NOMO-1 (cell line): ENCODE data around the gene CLSTN2.

ENCODE experiments used
- DNase-seq, 2 experiments: peaks; one replicate each; lab custom pipeline; 2025; ENCODE audit not compliant: unreplicated experiment in 2 of 2; lab: John Stamatoyannopoulos, UW

CLSTN2 gene

DNA sequence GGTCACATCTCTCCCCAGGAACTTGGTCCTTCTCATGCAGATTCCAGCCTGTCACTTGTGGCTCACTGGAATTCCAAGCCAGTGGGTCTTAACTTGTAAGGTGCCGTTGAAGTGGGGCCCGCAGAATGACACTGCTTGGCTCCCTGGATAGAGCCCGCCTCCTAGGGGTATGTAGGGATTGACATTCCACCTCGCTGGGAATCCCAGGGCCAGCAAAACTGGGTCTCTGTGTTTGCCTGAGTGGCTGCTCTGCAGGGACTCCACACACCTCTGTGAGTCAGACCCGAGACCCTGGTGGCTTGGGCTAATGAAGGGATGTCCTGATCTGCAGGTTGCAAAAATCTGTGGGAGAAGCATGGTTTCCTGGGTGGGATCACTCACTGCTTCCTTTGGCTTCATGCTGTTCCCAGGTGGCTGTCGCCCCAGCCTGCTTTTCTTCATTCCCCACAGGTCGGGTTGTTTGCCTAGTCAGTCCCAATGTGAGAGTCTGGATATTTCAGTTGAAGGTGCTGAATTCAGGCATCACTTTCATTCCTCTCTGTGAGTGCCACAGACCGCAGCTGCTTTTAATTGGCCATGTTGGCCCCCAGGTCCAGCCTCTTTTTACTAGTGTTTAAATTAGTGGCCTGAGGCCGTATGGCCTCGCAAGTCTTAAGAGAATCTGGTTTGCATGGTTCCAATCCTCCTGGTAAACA lies 586.9 kb downstream of the CLSTN2 start:
- no peak for DNase-seq

DNA sequence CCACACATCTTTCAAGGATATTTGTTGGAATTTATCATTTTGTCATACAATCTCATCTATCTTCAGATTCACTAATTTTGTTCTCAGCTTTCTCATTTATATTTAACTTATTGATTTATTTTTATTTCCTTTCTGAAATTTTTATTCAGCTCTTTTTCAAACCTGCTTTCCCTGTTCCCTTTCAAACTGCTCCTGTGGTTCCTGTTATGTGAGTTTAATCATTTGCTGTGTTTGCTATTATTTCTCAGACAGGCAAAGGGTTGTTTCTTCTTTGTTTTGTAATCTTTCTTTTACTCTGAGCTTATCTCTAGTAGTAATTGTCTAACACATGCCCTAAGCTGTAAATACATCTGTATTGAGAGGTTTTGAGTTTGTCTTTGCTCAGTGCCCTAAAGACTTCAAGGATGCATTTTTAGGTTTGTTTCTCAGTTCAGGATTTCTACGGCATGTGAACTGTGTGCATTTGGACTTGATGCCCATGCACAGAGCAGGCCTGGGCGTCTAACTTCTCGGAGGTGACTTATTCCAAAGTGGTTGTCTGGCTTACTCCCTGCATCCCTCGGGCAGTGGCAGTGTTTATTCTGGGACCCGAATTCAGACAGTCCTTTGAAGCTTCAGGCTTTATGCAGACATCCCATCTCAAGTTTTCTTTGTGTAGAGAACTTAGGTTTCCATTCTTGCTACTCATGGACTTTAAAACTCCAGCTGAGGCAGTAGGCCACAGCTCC lies 587.8 kb downstream of the CLSTN2 start:
- no peak for DNase-seq

DNA sequence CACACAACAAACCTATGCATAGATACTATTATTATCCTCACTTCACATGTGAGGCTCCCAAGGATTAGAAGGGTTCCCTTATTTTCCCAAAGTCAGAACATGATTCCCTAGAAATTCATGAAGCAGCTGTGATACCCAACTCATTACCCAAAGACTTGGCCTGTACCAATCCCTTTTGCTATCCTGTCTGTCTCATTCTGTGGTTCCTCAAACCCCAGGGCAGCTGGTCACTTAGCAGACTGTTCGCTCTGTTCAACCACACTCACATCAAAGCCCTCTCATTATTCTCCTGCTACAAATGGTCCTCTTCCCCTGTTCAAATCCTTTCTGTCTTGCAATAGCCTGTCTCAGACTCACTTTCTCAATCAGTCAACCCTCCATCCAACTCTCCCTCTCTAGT lies 588.6 kb downstream of the CLSTN2 start:
- no peak for DNase-seq

DNA sequence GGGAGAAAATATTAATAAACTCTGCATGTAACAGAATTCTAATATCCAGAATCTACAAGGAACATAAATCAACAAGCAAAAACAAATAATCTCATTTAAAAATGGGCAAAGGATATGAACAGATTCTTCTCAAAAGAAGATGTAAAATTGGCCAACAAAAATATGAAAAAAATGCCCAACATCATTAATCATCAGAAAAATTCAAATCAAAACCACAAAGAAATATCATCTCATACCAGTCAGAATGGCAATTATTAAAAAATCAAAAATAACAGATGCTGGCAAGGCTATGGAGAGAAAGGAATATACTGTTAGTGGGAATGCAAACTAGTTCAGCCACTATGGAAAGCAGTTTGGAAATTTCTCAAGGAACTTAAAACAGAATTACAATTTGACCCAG lies 592.2 kb downstream of the CLSTN2 start:
- no peak for DNase-seq

DNA sequence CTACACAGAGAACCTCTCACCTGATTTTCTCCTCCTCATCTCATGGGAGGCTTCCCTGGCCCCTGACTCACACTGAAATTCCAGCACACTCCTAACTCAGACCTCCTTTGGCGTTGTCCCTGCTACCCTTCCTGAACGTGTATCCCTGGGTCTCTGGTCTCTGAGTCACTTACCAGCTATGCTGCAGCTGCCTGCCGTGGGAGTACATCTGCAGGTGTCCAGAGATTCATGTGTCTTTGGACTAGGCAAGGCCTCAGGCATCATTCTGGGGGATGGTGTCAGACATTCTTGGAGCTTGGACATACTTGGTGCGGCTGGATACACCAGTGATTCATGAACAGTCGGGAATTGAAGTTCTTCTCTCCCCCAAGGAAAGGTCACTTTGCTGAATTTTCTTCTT lies 594.1 kb downstream of the CLSTN2 start:
- no peak for DNase-seq

DNA sequence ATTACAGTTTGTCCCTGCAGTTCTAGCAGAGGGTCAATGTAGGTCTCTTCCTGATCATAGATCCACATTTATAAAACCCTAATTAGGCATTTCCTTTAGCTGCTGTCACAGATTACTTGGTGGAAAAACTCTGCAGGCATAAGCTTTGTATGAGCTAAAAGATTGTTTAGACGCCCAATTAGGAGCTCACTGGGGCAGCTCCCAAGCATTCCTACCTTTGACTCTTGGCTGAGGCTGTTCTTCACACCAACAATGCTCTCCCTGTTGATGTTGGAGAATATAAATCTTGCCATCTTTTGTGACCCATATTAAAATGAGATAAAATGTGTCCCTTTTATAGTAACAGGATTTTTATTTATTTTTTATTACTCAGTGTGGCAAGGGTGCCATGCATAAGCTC lies 594.6 kb downstream of the CLSTN2 start:
- DNase-seq = no peak

DNA sequence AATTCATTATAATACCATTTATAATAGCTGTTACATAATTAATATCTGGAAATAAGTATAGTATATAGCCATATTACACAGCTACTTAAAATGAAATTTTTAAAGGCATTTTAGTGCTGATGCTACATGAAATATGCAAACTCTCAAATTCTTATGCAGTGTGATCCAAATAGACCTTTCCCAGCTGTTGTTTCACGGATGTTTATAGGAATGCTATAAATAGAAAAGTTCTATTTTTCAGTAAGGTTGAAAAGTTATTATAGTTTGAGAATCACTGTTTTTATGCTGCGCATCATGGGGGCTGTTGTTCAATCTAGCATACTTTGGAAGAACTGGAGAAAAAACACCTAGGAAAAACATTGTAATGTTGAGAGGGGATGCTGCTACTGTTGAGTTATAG lies 595.1 kb downstream of the CLSTN2 start:
- no peak for DNase-seq

DNA sequence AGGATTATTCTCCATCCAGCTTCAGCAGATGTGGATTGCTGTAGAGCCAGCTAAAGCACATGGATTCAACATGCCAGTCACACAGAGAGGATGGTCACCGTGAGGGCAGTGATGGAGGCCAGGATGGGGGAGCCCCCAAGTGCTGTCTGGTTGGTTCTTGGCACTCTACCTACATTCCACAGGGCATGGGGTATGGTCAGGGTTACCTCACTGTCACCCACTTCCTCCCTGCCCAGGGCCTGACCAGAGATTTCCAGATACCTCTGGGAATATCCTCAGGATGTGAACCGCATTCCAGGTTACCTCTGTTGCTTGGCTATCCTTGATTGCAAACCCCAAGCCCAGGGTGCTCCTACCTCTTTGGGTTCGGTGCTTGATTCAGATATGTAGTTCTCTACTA lies 595.6 kb downstream of the CLSTN2 start:
- no peak for DNase-seq

DNA sequence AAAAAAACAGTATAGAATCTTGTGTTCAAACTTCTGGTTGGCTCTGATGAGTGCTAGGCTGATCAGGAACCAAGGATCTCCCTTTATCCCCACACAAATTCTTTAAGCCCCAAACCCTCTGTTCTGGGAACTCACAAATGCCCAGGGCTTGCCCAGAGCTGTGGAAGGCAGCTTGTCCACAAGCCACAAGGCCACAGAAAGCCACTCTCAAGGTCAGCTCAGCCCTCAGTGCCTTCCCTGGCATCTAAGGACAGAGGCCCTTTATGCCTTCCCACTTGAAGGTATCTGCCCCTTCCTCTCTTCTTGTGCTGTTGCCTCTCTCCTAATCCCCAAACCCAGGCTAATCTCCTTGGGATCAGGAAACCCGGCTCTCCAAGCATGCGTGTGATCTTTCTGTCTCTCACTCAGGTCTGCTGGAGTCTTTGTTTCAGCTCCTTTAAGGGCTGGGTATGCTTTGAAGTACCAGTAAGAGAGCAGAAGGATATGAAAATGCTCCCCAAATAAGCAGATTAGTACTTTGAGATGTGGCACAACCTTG lies 597.9 kb downstream of the CLSTN2 start:
- no peak for DNase-seq

DNA sequence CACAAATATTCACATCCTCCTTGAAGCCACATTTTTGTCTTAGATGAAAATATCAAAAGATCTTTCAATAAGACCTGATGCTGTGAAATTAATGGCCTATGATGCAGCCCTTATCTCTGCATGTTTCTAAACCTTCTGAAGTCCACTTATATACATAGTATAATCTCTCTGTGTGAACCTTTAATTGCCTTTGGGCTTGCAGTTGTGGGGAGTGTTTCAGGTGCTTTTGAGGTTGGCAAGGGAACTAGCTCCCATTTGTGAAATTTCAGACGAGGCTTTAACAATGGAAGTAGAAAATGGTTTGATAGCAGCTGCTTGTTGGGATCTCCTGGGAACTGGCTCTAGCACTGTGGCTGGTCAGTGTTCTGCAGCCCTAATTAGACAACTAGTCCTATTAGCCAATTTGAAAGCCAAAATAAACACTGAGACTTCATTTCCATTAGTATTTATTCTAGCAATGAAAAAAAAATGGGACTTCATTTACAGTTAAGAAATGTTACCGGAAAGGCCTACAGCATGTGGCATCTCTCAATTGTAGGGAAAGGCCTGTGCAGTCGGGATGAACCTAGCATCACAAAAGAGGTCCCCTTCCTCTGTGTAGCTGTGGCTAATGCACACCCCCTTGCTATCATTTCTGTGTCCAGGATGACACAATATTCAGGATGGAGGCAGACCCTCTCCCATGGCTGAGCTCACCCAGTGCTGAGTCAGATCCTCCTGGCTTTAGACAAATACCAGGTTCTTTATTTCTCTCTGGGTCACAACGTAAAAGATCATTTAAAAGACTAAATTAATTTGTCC lies 602.1 kb downstream of the CLSTN2 start:
- DNase-seq = no peak

DNA sequence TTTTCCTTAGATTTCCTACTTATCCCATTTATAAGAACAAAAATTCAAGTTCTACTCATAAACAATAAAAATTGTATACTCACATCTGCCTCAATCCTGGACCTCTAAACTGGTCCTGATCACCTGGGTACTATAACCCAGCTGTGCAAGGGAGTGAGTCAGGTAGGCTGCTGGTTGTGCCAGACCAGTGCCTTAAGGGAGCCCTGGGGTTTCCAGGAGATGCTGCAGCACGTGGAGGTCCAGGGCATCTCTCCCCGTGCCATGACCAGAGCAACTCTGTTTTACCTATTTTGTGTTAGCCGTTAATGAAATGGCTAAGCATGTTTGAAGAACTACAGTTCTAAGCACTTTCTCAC lies 602.7 kb downstream of the CLSTN2 start:
- no peak for DNase-seq

DNA sequence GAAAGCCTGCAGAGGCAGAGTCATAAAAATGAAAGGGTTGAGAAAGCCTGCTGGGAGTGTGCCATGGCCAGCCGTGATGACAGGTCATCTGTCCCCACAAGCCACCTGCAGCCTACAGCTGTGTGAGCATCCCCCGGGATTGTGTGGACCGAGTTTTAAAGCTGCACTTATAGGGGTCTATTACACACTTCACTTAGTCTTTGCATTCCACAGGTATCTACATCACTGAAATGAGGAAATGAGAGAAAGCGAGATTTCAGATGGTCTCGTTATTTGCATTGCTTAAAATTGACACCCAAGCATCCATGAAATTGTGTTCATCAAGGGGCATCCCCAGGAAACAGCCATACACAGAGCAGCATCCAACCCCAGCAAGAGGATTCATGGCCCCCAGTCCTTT lies 605.3 kb downstream of the CLSTN2 start:
- no peak for DNase-seq

DNA sequence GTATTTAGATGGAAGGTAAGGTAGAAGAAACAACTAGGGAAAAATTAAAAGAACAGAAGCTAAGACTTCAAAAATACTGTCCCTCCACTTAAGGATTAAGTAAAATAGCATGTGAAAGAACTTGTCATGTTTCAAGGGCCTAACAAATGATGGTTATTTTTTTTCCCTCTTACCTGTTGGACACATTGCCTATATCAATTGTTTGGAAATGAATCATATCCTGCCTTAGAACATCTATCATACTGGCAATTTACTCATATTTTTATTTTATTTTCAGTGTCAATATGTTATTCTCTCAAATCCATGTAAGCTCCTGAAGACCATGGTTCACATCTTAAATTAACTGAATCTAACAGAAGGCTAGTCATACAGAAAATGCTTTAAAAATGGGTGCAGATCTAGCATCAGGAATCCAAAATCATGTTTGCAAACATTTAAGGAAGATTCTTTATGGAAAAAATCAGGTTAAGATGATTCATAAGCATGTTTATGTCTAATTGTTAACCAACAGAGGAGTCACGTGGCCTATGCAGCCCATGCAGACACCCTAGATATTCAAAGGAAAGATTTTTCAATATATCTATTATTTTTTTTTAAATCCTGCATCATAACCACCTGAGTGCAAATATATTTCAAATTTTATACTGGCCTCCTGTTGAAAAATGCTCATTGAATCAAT lies 607.1 kb downstream of the CLSTN2 start:
- DNase-seq = no peak

DNA sequence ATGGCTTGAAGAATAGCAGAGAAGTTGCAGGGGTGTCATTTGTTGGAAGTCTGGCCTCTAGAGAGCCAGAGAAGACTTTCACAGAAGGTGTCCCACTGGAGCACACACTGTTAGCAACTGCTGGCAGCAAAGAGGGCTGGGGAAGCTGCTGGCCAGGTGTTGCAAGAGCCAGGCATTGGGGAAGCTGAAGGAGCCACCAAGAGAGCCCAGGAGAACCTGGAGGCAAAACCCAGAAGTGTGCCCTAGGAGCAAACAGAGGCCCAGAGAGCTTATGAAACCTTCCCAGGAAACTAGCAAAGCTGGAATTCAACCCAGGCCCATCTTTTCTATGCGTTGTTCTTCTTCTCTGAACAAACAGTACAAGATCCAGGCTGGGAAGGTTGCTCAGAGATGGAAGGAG lies 610.2 kb downstream of the CLSTN2 start:
- no peak for DNase-seq

DNA sequence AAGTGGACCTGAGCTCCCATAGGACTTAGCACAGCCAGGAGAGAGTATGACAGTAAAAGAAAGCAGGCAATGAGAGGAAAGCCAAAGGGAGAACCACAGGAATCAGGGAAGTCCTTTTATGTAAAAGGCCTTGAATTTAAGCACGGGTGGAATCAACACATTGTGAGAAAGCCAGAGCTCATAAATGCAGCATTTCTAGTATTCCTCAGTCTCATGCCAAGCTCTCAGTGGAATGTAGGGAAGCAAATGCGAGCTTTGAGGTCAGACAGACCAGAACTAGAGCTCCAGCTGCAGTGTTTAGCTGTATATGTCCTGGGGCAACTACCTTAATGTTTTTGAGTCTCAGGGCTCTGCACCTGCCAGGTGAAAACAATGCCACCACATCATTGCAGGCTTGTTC lies 610.8 kb downstream of the CLSTN2 start:
- no peak for DNase-seq

DNA sequence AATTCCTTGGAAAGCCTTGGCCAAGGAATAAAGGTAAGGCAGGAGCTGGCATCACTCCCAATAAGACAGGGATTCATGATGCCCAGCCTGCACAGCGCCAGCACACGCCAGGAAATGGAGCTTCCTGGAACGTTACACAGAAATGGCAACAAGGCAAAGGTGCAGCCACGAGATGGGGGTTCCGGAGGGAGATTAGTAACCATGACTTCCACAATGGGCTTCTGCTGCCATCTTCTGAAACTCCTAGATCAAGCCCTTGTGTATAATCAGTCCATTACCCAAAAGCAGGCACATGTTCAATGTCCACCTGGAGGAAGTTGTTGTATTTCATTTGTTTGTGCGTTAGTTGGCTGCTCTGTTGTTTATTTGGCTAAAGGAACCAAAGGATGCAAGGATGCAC lies 611.7 kb downstream of the CLSTN2 start:
- no peak for DNase-seq

DNA sequence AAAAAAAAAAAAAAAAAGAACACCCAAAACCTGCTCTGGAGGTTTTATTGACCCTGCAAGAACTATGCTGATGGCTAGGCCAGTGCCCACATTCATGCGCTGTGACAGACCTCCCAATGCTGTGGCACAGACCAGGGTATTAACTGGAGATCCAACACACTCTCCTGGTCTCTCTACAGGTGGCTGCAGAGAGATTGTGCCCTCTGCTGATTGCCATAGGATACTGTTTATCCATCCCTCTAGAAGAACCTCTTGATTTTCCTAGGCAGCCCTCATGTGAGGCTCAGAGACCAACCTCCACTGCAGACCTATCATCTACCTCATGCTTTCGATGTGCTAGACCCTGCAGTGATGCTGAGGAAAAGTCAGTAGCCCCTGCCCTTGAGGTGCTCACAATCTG lies 617.4 kb downstream of the CLSTN2 start:
- no peak for DNase-seq

DNA sequence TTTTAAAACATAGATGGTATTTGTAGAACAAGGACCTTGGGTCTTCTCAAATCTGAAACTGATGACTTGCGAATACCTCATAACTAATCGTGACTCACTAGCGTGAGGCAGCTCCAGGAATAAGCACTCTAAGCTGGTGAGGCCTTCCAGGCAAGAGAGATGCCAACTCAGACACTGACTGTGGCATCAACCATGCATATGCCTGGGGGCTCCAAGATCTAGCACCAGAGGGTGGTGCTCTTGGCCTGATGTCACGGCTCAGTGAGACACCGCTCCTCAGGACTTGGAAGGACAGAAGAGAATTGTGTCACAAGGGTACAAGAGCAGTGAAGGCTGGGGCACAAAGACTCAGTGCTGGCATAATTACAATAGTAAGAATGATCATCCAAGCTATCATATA lies 617.9 kb downstream of the CLSTN2 start:
- no peak for DNase-seq

DNA sequence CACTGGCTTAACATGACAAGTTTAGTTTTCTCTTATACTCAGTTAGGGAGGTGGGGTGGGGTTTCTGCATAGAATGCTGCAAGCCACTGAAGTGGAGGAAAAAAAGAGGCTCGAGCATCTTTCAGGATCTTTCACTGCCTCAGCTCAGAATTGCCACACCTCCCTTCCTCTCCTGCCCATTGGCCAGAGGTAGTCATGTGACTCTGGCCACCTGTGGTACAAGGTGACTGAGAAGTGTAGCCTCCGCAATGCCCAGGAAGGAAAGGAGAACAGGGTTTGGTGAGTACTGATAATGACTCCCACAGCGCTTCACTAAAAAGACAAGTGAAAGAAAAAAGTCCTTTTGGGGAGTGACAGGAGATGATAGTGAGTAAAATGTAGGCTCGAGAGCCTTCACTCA lies 618.6 kb downstream of the CLSTN2 start:
- DNase-seq = no peak

DNA sequence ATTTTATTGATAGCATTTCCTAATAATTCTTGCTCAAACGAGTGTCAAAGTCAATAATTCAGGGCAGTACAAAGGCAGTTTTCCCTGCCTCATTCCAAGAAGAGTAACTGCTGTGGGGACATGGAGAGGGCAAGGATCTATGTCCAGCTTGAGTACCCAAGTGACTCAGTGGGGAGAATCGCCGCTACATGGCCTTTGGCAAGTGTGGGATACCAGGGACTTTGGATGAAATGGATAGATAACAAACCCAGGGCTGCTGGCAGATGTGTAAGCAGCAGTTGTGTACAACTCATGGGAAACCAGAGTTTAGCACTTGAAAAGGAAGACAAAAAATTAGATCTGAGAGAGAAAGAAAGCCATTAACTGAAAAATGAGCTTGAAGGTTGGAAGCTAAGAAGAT lies 620.7 kb downstream of the CLSTN2 start:
- no peak for DNase-seq

DNA sequence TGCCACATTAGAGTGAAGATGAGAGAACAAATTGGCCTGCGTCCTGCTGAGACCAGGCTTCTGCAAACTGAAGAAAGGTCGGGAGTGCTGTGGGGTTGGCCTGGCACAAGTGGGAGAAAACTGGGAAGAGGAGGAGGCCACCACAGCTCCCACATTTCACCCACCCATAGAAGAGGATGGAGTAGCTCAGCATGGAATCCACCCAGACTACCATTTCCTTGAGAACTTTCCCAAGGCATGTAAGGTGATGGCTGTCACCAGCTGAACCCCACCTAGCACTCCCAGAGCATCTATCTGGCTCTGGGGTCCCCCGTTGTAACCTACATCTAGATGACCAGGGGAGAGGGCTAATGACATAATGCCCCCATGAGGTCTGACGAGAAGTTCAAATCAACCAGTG lies 622.5 kb downstream of the CLSTN2 start:
- no peak for DNase-seq
